22Rv1 (cell line): ENCODE data around the gene GM2A.

Experiments used
- H3K27ac ChIP-seq: fragments of 450-650 bp; 2 replicates; pipeline ENCODE4 v1.5.1; 2017
- ZFX ChIP-seq: fragments of 450-650 bp; IDR thresholded peaks from 2 replicates; pipeline ENCODE4 v1.6.1; 2017; ENCODE audit warnings: antibody characterized with exemption, borderline replicate concordance
- TF ChIP-seq, protein P1 (sequence below): fragments of 450-650 bp; IDR thresholded peaks from 2 replicates; pipeline ENCODE4 v1.5.1; 2017; ENCODE audit warnings: mild to moderate bottlenecking

The GM2A gene

DNA sequence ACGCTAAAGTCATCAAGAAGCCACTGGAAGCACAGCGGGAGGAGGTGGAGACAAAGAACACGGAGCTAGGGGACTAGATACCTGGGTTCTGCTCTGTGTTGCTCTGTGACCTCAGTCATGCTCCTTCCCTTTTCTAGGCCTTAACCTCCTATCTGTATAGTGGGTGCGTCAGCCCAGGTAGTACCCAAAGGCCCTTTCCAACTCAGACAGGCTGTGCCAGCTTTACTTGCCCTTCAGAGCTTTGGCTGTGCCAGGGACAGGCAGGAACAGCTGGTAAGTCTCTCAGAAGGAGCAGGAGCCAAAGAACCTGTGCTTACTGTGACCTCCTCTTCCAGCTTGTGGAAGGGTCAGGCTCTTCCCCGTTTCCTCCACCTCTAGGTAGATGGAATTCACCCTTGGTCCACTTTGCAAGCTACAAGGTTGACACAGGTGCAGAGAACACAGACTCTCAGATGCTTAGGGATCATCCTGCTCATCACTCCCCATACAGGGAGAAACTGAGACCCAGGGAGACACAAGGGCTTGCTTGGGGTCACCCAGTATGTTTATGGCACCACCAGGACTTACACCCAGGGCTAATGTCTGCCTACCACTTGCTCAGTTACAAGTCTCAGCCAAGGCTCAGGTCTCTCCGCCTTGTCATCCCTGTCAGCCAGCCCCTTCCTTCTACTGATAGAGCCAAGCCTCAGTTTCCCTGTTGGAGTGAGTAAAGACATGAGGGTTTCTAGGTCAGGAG, 30.8 kb upstream of the GM2A start:
- TF ChIP-seq, protein P1, sequence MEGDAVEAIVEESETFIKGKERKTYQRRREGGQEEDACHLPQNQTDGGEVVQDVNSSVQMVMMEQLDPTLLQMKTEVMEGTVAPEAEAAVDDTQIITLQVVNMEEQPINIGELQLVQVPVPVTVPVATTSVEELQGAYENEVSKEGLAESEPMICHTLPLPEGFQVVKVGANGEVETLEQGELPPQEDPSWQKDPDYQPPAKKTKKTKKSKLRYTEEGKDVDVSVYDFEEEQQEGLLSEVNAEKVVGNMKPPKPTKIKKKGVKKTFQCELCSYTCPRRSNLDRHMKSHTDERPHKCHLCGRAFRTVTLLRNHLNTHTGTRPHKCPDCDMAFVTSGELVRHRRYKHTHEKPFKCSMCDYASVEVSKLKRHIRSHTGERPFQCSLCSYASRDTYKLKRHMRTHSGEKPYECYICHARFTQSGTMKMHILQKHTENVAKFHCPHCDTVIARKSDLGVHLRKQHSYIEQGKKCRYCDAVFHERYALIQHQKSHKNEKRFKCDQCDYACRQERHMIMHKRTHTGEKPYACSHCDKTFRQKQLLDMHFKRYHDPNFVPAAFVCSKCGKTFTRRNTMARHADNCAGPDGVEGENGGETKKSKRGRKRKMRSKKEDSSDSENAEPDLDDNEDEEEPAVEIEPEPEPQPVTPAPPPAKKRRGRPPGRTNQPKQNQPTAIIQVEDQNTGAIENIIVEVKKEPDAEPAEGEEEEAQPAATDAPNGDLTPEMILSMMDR, result no peak
- TF ChIP-seq ZFX, result no peak
- H3K27ac ChIP-seq, result no peak overlapping the region

DNA sequence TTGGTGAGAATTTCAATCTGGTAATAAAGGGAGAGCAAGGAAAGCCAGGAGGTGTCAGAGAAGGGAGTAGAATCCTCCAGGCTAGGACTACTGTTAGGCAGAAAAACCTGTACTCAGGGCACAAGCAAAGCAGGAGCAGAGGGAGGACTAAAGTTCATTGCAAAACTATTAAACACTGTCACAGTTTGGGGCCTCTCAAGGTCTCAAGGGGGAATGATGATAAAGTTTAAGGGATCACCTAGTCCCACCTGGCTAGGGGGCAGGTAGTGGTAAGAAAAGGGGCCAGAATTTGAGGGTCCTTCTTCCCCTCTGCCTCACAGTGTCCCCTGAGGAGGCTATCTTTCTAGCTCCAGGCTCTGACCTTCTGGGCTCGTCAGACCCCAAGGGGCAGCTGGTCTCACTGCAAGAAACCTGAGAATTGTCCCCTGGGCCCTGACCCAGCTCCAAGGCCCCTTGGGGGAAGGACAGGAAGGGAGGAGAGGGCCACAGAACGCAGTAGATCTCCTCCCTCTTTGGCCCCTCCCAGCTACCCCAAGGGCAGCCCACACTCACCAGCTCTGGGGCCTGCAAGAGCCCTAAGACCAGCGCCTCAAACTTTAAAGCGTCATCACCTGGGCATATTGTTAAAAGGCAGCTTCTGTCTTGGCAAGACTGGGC, 30.1 kb upstream of the GM2A start:
- no peak overlapping the region for H3K27ac ChIP-seq
- TF ChIP-seq, protein P1, result no peak
- no peak for TF ChIP-seq ZFX

GRCh38 chr5:151223447-151224264, 29.3 kb upstream of the GM2A start, which contains the start of gene CCDC69:
Gene CCDC69 (minus strand): TSS chr5:151224092. CDS start chr5:151223970, 122 bp downstream.
- H3K27ac ChIP-seq, result no peak within 1 kb of the TSS
- TF ChIP-seq, protein P1, result peak; percentile 31
- TF ChIP-seq ZFX, result no peak

- no peak overlapping the region for H3K27ac ChIP-seq
- TF ChIP-seq, protein P1, result no peak
- no peak for TF ChIP-seq ZFX
These were observed 28.6 kb upstream of the GM2A start for GRCh38 chr5:151224372-151224771.

DNA sequence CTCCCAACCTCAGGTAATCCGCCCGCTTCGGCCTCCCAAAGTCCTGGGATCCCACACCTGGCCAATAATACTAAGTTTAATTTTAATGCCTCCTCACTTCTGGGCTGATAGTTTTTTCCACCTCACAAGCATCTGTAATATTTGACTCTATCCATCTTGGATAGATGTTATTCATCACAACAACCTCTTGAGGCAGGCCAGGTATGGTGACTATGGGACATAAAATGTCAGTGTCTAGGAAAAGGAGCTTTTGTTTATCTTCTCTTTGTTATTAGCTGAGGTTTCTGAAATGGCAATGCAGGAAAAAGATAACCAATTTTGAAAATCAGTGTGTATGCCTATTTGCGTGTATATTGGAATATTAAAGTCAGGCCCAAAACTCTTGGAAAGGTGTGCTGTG, 27.9 kb upstream of the GM2A start:
- no peak overlapping the region for H3K27ac ChIP-seq
- no peak for TF ChIP-seq ZFX
- TF ChIP-seq, protein P1, result no peak

DNA sequence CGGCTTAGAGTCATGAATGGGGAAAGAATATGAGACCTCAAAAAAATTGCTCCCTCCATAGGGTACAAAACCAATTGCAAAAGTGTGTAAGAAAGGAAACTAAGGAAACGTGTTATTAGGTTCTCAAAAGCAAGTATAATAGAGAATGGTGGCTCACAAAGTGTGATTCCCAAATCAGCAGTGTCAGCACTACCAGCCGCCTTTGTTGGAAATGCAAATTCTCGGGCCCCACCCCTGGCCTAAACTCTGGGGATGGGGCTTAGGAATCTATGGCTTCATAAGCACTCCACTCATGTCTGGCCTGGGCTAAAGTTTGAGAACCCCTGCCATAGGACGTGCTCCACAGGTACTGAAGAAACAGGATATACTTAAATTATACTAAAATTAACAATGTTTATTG, 27.5 kb upstream of the GM2A start:
- TF ChIP-seq, protein P1, result no peak
- no peak for TF ChIP-seq ZFX
- no peak overlapping the region for H3K27ac ChIP-seq
